Fibroblast of skin of left quadriceps (primary cell): ENCODE results near the gene DPP6.

Experiments
- DNase-seq, 2 experiments: peaks; one replicate each; pipeline ENCODE4 v3.0.0-alpha.2; 2013; ENCODE audit warnings: low read depth in 2 of 2

Gene DPP6

GRCh38 chr7:154338701-154339506 lies 286.7 kb downstream of the DPP6 start:
- DNase-seq: no peak

GRCh38 chr7:154342971-154343633 lies 290.9 kb downstream of the DPP6 start:
- no peak for DNase-seq

DNA sequence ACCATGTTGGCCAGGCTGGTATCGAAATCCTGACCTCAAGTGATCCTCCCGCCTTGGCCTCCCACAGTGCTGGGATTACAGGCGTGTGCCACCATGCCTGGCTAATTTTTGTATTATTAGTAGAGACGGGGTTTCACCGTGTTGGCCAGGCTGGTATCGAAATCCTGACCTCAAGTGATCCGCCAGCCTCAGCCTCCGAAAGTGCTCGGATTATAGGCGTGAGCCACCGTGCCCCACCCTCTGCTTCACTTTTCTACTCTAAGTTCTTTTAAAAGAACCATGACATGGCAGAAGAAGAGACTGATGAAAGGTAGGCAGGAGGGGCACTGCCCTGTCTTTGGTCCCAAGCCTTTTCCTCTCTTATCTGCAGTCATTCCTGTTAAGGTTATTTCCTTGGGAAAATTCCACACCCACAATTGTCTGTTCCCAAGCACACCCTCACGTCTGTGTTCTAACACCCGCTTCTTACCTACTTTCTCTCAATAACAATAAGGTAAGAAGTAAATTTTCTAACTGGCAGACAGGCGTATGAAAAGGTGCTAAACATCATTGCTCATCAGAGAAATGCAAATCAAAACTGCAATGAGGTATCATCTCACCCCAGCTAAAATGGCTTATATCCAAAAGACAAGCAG lies 291.7 kb downstream of the DPP6 start:
- DNase-seq: no peak

GRCh38 chr7:154345093-154345492 lies 292.9 kb downstream of the DPP6 start:
- DNase-seq: no peak

DNA sequence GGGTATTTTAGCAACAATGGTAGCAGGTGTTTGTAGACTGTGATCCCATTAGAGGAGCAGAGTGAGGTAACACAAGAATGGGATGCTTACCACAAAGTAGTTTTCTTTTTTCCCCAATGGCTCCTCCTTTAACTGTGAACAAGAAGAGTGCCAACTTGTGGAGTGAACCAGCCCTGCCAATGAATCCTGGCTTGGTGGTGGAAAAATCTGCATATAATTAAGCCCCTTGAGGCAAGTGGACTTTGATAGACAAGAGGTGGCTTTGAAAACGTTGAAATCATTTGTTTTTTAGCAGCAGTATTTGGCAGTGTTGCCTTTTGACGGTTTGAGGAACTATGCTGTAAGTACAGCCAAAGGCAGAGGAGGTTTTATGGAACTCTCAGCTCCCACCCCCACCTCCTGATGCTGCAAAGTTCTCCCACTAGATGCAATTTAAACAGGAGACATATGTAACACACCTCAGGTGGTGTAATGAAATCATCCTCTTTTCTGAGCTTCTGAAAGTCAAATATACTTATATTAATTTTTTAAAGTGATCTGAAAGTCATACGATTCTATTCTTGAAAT lies 295.6 kb downstream of the DPP6 start:
- no peak for DNase-seq

DNA sequence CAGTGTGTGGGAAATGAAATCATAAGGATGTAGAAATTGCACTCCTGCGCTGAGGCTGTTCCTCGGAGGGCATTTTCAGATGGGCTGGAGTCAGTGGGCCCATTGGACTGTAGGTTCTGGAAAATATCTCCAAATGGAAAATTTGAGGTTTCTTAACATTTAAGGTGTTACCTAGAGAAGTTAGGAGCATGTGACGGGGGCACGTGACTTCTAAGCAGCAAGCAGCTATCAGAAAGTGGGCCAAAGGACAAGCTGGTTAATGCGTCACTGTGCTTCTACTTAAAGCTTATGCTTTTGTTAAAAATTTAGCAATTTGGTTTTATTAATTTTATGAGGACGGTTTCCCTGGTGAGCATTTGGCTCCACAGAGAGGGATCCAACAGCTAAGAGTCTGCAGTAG lies 298.7 kb downstream of the DPP6 start:
- DNase-seq: no peak

DNA sequence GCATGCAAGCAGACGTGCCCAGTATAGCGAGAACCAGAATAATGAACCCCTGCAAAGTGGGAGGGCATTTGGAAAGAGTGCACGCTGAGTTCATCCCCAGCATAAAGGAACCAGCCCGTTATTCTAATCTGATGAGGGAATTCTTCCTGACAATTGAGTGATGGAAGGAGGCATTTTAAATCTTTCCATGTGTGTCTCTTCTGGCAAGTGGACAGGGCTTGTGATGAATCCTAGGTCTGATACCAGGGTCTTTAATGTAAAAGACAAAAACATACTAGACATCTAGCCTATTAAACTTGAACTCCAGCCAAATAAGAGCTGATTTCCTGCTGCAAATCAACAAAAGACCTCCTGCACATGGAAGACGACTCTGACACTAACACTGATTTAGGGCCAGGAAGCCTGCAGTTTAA lies 301.2 kb downstream of the DPP6 start:
- no peak for DNase-seq

DNA sequence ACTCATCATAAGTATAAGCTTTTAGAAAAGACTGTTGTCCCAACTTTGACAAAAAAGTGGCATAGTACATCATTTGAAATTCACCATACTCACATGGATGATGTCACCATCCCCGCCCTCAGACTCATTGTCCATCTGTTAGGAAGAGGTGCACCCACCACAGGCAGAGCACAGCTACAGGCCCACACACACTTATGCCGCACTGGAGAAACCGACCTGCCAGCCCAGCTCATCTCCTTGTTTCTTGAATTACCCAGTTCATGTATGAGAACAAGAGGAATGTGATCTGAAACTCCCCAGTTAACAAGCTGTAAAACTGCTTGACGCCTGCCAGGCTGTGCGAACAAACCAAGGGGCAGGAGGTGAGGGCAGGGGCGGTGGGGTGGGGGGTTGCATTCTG lies 312.0 kb downstream of the DPP6 start:
- no peak for DNase-seq

DNA sequence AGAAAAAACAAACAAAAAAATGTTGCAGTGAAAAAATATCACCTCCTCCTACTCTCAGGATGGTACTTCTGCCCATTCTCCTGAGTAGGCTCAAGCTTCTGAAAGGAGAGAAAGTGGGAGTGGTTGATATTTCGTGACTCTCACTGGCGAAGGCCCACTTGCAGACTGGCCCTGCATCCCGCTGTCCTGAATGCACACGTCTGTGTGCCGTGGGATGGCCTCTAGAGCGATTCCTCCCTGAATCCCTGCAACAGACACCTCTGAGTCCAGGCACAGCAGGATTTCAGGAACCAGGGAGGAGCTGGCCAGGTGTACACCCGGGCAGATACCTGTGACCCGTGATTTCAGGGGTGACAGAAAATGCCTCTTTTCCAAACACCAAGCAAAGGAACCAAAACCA lies 319.2 kb downstream of the DPP6 start:
- DNase-seq: no peak

- no peak for DNase-seq
Measured at GRCh38 chr7:154372011-154372601, 319.9 kb downstream of the DPP6 start.

- DNase-seq: no peak
Measured at GRCh38 chr7:154373956-154374355, 321.8 kb downstream of the DPP6 start.

DNA sequence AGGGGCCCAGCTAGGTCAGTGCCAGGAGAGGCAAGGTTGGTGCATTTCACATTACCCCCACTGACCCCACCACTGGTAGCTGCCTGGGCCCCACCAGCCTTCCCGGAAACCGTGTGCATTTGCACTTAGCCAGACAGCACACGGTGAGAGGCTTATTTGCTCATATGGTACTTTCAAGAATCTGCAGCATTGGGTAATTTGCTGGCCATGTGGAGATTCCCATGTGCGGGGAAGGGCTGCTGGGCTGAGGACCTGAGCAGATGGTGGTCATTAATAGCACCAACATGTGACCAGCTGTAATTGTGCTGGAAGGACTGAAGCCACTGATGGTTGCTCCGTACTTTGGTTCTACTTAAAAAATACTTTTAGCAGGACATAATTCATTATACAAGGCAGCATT lies 323.8 kb downstream of the DPP6 start:
- no peak for DNase-seq

DNA sequence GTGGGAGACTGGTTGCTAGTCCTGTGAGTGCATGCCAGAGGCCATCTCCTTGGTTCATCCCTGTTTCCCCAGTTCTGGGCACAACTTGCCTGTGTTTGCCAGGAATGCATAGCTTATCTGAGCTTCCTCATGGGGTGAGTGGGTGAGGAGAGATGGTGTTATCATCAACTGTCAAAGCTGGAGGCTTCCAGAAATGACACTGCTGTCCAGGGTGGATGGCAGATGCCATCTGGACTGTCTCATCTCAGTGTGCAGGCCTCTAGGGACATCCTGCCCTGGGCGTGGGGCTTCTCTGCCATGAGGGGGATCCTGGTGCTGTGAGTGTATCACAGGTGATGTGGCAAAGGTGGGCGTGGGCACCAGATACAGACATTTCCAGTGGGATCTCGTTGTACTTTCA lies 328.6 kb downstream of the DPP6 start:
- no peak for DNase-seq

GRCh38 chr7:154383045-154383444 lies 330.8 kb downstream of the DPP6 start:
- no peak for DNase-seq

- no peak for DNase-seq
Measured at GRCh38 chr7:154385214-154385613, 333.0 kb downstream of the DPP6 start.

- no peak for DNase-seq
Measured at GRCh38 chr7:154387252-154387651, 335.1 kb downstream of the DPP6 start.

DNA sequence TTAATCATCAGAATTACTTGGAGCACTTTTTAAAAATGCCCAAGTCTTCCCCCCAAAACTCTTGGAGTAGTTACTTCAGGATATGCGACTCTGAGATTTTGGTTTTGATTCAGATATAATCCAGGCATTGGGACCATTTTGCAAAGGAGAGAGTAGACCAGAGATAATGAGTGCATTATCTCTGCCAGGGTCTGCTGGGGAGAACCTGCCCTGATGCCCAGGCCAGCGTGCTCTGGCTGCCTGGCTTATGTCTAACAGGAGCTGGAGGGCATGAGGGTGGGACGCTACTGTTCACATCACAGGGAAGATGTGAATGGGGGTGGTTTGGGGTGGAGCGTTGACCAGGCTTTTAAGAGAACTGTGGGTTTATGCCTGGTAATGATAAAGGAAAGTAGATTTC lies 336.2 kb downstream of the DPP6 start:
- no peak for DNase-seq

DNA sequence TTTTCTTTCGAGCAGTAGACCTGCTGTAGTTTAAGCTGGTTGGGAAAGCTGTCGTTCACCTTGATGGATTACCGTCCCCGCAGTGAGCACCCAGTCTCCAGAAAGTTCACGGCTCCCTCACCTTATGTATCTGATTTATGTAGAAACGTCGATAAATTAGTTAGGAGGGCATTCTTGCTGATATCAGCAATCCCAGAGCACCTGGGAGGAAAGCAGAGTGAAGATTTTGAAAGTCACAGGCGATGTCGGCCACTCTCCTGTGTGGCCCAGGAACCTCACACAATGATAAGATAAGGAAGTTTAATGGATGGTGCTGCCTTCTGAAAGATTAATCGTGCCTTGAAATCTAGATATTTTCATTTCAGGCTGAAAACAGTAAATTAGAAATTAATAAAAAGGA lies 336.8 kb downstream of the DPP6 start:
- no peak for DNase-seq

DNA sequence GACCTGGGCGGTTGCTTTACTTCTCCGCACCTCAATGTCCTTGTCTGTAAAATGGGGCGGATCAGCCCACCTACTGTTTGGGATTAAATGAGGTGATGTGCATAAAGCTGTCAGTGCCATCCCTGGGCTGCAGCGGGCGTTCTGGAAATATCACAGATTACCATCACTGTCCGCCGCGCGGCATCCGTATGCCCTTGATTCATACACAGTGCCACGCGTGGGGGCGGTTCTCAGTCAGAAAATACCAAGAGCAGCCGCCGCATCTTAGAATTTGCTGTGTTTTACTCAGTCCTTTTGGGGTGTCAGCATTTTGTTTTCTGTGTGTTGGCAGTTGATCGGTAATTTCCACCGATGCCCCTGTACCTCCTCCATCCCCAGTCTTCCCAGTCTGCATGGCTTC lies 338.8 kb downstream of the DPP6 start:
- no peak for DNase-seq

DNA sequence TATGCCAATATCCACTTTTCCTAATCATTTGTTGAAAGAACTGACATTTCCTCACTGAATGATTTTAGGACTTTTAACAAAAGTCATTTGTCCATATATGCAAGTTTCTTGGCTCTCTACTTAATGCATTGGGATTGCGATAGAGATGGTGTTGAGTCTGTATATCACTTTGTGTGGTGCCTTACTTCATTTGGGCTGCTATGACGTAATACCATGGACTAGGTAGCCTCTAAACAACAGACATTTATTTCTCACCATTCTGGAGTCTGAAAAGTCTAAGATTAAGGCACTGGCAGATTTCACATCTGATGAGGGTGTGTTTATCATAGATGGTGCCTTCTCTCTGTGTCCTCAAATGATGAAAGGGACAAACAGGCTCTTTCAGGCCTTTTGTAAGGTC lies 342.6 kb downstream of the DPP6 start:
- no peak for DNase-seq

- DNase-seq: no peak
Measured at GRCh38 chr7:154406312-154406711, 354.1 kb downstream of the DPP6 start.

DNA sequence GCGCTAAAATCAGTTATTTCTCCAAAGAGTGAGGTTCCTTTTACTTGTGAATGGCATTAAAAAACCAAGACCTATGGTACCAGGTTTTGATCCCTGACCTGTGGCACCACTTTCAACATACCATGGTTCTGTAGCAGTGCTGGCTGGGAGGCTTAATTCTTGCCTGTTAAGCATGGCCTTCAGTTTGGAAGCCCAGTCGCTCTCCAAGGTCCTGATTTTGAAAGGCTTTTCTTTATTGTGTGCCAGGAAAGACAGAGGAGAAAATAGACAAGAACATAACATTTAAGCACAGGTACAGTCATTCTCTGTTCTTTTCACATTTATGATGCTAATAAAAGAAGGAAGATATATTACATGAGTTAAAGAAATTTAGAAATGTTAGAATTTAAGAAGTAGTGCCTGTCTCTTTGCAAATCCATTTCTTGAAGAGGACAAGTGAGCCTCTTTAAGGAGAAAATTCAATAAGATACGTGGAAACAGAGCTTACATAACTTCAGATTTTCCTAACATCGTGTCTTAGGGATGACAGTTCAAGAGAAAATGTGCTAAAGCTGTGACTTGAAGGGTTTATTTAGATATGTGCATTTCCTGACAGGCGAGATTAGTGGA lies 357.6 kb downstream of the DPP6 start:
- no peak for DNase-seq
